ENCODE data around the gene IL22.

- TF ChIP-seq CTCF (IDR thresholded peaks at IDR 0.05) (no peak), POLR2A (IDR thresholded peaks at IDR 0.05) (no peak)
These were observed 15.8 kb downstream of the IL22 start for GRCh38 chr12:68237619-68238018.
